PC-9 (cell line): ENCODE data around the gene TRPV6.

ENCODE experiments used
- EZH2 ChIP-seq: fragments of 200-600 bp; sonication (generic); IDR thresholded peaks from 2 replicates; pipeline ENCODE4 v1.8.0; 2017; ENCODE audit warnings: antibody characterized with exemption, low read depth
- TF ChIP-seq, protein P1 (sequence below): fragments of 200-600 bp; sonication (generic); conservative IDR thresholded peaks from 2 replicates; pipeline ENCODE4 v1.6.1; 2017; ENCODE audit warnings: mixed run types, antibody characterized with exemption, mild to moderate bottlenecking, moderate library complexity

DNA sequence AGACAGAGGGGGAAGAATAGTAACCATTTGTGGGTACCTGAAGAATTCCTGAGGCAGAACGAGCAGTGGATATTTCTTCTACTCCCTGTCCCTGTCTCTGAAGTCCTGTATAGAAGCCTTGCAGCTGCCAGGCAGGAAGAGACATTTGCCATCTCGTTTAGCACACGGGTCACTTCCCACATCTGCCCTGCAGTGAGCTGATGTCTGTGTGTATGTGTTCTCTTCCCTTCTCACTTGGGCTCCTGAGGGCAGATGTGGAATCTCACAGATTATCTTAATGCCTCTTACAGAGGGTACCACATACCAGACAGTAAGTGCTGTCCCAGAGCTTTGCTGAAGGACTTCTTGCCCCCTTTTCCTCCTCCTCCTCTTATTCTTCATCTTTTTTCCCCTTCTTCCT is 14.1 kb upstream of the TRPV6 start:
- TF ChIP-seq, protein P1, sequence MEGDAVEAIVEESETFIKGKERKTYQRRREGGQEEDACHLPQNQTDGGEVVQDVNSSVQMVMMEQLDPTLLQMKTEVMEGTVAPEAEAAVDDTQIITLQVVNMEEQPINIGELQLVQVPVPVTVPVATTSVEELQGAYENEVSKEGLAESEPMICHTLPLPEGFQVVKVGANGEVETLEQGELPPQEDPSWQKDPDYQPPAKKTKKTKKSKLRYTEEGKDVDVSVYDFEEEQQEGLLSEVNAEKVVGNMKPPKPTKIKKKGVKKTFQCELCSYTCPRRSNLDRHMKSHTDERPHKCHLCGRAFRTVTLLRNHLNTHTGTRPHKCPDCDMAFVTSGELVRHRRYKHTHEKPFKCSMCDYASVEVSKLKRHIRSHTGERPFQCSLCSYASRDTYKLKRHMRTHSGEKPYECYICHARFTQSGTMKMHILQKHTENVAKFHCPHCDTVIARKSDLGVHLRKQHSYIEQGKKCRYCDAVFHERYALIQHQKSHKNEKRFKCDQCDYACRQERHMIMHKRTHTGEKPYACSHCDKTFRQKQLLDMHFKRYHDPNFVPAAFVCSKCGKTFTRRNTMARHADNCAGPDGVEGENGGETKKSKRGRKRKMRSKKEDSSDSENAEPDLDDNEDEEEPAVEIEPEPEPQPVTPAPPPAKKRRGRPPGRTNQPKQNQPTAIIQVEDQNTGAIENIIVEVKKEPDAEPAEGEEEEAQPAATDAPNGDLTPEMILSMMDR = no peak
- TF ChIP-seq EZH2 = no peak
